Mucosa of stomach (tissue), 1 donor: ENCODE results near the gene P2RX4.
"Not testable (repeated sequence)": the region's sequence is repeated elsewhere in the genome, so short reads cannot be mapped to it uniquely, and the experiment has no call there.

Source experiments
- H3K27me3 ChIP-seq: one replicate; pipeline ENCODE4 v1.7.0; 2013; ENCODE audit warnings: mild to moderate bottlenecking, low read length; ENCODE audit not compliant: control insufficient read depth, insufficient read depth
- H3K36me3 ChIP-seq: one replicate; pipeline ENCODE4 v1.7.0; 2013; ENCODE audit warnings: low read length; ENCODE audit not compliant: control insufficient read depth, insufficient read depth
- H3K4me1 ChIP-seq: one replicate; pipeline ENCODE4 v1.7.0; 2013; ENCODE audit warnings: mild to moderate bottlenecking, low read length; ENCODE audit not compliant: control insufficient read depth, insufficient read depth
- H3K4me3 ChIP-seq: one replicate; pipeline ENCODE4 v1.7.0; 2013; ENCODE audit warnings: low read length
- H3K9ac ChIP-seq: one replicate; pipeline ENCODE4 v1.7.0; 2013; ENCODE audit warnings: mild to moderate bottlenecking, low read length, moderate library complexity
- H3K9me3 ChIP-seq: one replicate; pipeline ENCODE4 v1.7.0; 2013; ENCODE audit warnings: mild to moderate bottlenecking, low read length, moderate library complexity; ENCODE audit not compliant: control insufficient read depth
- donor health status: Pancreatic carcinoma.

The P2RX4 gene

DNA sequence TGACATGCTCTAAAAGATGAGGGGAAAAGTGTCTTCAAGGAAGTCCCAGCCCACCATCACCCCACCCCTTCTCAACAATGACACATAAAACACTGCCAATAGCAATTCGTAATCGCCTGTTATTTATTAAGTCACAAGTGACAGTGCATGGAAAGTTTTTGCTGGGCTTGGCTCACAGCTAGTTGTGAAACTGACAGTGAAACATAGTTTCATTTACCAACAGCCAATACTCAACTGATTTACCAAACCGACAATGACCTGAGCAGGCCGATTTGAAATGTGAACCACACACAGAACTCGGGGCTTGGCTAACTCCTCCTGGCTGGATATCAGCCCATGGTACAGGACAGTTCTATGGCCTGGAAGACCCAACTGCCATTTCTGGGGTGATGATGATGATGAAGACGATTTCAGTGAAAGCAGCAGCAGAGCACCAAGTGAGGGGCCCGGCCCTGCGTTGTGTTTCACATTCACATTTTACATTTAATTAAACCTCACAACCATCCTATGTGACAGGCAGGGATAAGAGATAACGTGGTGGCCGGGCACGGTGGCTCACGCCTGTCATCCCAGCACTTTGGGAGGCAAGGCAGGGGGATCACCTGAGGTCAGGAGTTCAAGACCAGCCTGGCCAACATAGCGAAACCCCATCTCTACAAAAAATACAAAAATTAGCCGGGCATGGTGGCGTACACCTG is 43.9 kb downstream of the P2RX4 start:
- Histone ChIP-seq H3K9me3 (no peaks in the 10 kb centered on the region), H3K4me3 (no peak overlapping the region), H3K27me3 (no peaks in the 10 kb centered on the region), H3K9ac (no peak overlapping the region), H3K36me3 (peaks cover 10% of the 10 kb centered on the region), H3K4me1 (no peaks in the 10 kb centered on the region)

- peaks cover 10% of the 10 kb centered on the region for H3K36me3 ChIP-seq
Observed at GRCh38 chr12:121255433-121255832, 45.5 kb downstream of the P2RX4 start.

DNA sequence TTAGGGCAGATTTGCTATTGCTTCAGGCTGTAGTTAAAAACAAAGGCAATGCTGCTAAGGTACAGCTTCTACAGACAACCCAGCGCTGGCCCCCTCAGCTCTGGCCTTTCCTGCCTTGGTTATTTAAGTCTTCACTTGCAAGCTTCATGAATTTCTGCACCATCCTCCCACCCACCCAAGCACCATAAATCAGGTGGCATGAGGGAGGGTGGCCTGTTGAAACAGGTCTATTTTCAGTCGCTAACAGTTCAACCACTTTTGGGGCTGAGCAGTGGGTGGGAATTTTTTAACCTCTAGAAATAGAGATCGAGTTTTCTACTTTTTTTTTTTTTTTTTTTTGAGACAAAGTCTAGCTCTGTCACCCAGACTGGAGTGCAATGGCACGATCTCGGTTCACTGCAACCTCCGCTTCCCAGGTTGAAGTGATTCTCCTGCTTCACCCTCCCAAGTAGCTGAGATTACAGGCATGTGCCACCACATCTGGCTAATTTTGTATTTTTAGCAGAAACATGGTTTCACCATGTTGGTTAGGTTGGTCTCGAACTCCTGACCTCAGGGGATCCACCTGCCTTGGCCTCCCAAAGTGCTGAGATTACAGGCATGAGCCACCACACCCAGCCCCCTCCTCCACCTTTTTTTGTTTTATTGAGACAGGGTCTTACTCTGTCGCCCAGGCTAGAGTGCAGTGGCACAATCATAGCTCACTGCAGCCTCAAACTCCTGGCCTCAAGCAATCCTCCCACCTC is 47.9 kb downstream of the P2RX4 start:
- H3K27me3 ChIP-seq, H3K4me3 ChIP-seq, H3K4me1 ChIP-seq, H3K9ac ChIP-seq, H3K9me3 ChIP-seq: not testable (repeated sequence)
- H3K36me3 ChIP-seq = peaks cover 12% of the 10 kb centered on the region

More at GRCh38 chr12:121255433-121255832, 45.5 kb downstream of the P2RX4 start:
- no peaks in the 10 kb centered on the region for H3K9me3 ChIP-seq
- no peaks in the 10 kb centered on the region for H3K4me1 ChIP-seq
- H3K4me3 ChIP-seq = no peak overlapping the region
- H3K9ac ChIP-seq = no peak overlapping the region
- no peaks in the 10 kb centered on the region for H3K27me3 ChIP-seq

GRCh38 chr12:121259074-121259473 is 49.1 kb downstream of the P2RX4 start:
- no peaks in the 10 kb centered on the region for H3K27me3 ChIP-seq
- H3K9ac ChIP-seq = no peak overlapping the region
- H3K4me3 ChIP-seq = no peak overlapping the region
- no peaks in the 10 kb centered on the region for H3K4me1 ChIP-seq
- peaks cover 16% of the 10 kb centered on the region for H3K36me3 ChIP-seq
- no peaks in the 10 kb centered on the region for H3K9me3 ChIP-seq

DNA sequence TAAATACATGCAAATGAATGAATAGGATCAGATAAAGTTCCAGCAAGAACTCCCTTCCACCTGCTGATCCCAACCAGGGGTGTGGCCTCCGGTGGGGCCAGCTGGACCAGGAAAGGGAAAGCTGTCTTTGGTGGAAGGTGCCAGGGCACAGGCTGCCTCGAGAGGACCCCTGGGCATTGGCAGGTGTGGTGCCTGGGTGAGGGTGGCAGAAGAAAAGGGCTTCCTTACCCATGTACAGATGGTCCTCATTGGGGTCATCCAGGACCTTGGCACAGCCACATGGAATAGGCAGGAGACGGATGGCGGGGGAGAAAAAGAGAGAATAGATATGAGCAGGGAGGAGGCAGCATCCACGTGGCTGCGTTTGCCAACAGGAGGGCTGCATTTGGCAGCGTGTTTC is 50.2 kb downstream of the P2RX4 start:
- H3K4me1 ChIP-seq = no peaks in the 10 kb centered on the region
- peaks cover 16% of the 10 kb centered on the region for H3K36me3 ChIP-seq
- H3K9ac ChIP-seq = no peak overlapping the region
- H3K9me3 ChIP-seq = no peaks in the 10 kb centered on the region
- H3K27me3 ChIP-seq = no peaks in the 10 kb centered on the region
- no peak overlapping the region for H3K4me3 ChIP-seq

DNA sequence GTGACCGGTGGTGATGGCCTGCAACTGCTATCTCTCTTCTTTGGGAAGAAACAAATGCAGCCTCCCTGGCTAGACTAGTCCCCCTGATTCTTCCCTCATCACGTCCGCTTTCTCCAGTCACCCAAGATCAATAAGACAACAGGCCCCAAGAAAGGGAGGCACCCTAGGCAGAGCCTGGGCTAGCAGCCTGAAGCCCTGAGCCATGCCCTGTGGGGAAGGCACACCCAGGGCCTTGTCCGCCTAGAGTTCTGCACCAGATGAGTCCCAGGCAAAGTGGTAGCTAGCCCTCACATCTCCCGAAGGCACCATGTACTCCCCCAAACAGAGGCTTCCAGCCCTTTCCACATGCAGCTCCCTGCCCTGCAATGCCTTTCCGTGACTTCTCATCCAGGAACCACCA is 51.5 kb downstream of the P2RX4 start:
- peaks cover 16% of the 10 kb centered on the region for H3K36me3 ChIP-seq
- no peaks in the 10 kb centered on the region for H3K27me3 ChIP-seq
- no peak overlapping the region for H3K4me3 ChIP-seq
- no peaks in the 10 kb centered on the region for H3K9me3 ChIP-seq
- H3K4me1 ChIP-seq = no peaks in the 10 kb centered on the region
- no peak overlapping the region for H3K9ac ChIP-seq

- no peaks in the 10 kb centered on the region for H3K9me3 ChIP-seq
- H3K27me3 ChIP-seq = no peaks in the 10 kb centered on the region
- H3K9ac ChIP-seq = no peak overlapping the region
- no peaks in the 10 kb centered on the region for H3K4me1 ChIP-seq
- H3K4me3 ChIP-seq = no peak overlapping the region
- H3K36me3 ChIP-seq = peaks cover 16% of the 10 kb centered on the region
Observed at GRCh38 chr12:121263206-121263935, 53.4 kb downstream of the P2RX4 start.

GRCh38 chr12:121264135-121264534 is 54.2 kb downstream of the P2RX4 start:
- no peaks in the 10 kb centered on the region for H3K27me3 ChIP-seq
- no peaks in the 10 kb centered on the region for H3K9me3 ChIP-seq
- no peaks in the 10 kb centered on the region for H3K4me1 ChIP-seq
- H3K4me3 ChIP-seq = no peak overlapping the region
- peaks cover 16% of the 10 kb centered on the region for H3K36me3 ChIP-seq
- H3K9ac ChIP-seq = no peak overlapping the region

DNA sequence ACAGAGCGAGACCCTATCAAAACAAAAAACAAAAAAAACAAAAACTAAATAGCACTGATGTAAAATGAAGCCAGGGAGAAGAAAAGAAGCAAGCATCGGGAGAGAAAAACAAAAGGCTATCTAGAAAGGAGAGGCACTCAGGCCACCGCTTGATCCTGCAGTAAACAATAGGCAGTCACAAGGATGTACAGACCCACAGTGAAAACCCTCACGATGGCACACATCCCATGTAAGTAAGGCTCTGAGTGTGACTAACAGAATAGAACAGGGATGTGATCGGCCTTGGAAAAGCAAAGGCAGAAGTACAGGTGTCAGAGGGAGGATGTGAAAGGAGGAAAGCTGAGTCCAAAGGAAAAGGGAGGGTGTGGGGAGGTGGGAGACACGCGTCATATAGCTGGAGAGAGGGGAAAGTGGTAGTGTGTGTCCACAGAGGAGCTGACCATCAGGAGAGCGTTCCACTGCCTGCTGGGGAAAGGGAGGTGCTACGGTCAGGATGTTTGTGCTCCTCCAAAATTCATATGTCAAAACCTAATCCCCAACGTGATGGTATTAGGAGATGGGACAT is 55.1 kb downstream of the P2RX4 start:
- Histone ChIP-seq H3K27me3 (no peaks in the 10 kb centered on the region), H3K9me3 (no peaks in the 10 kb centered on the region), H3K4me1 (no peaks in the 10 kb centered on the region), H3K4me3 (no peak overlapping the region), H3K9ac (no peak overlapping the region), H3K36me3 (peaks cover 16% of the 10 kb centered on the region)

DNA sequence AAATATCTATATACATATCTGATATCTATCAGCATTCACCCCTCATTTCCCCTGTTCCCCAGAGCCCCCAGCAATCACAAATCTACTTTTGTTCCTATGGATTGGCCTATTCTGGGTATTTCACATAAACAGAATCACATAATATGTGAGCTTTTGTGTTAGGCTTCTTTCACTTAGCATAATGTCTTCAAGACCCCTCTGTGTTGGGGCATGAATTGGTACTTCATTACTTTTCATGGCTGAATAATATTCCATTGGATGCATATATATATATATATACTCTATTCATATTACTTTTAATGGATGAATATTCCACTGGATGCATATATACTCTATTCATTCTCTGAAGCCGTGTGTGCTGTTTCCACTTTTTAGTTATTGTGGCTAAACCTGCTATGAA is 57.9 kb downstream of the P2RX4 start:
- H3K4me1 ChIP-seq = no peaks in the 10 kb centered on the region
- no peaks in the 10 kb centered on the region for H3K27me3 ChIP-seq
- no peak overlapping the region for H3K9ac ChIP-seq
- H3K4me3 ChIP-seq = no peak overlapping the region
- no peaks in the 10 kb centered on the region for H3K9me3 ChIP-seq
- peaks cover 9% of the 10 kb centered on the region for H3K36me3 ChIP-seq

DNA sequence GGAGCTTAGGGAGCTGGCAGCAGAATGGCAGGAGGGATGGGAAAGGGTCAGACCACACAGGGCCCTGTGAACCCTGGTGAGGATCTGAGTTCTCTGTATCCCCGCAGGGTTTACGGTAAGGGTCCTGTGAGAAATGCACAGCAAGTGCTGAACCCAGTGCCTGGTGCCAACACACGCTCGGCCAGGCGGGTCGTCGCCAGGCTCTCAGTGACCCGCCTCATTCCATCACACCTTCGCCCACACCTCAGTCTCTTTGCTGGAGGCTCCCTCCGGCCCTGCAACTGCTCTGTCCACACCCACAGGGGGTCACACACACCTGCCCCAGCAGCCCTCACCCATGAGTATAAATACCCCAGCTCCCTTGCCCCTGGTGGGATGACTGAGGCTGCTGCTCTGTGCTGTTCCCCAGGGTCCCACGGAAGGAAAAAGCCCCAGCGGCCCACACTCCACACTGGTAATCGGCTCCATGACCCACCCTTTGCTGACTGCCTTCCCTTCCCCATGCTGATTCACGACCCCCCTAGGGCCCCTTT is 63.5 kb downstream of the P2RX4 start:
- Histone ChIP-seq H3K36me3 (no peaks in the 10 kb centered on the region), H3K9me3 (no peaks in the 10 kb centered on the region), H3K4me1 (no peaks in the 10 kb centered on the region), H3K27me3 (no peaks in the 10 kb centered on the region), H3K4me3 (no peak overlapping the region), H3K9ac (no peak overlapping the region)
